ENCODE data around the gene S100PBP.
A peak's percentile ranks its signal among the peaks of the same experiment; 100 is the strongest.

The S100PBP gene

DNA sequence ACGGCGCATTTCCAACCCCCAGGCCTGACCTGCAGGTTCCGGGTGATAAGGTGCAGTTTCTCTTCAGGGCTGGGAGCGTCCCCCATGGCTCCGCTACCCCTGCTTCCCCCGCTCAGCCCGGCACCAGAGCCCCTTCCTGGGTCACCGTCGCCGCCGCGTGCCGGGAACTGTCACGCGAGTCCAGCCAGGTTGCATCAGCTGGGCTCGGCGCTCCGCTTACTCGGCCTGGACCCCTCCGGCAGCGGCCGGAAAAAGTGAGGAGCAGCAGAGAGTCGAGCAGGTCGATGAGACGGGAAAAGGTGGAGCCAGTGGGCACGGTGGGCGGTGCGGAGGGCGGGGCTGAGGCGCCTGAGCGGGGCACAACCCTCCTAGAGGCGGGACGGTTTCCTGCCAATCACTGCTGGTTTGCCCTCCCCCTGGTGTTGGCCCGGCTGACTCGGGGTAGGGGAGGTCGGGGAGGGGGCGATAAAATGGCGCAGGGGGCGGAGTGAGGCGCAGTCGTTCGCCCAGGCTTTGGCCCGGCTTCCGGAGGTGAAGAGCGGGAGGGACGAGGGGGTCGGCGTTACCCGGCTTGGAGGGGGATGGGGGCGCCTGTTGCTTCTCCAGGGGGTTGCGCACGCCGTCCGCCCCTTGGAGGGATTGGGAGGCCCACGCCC lies at the start of gene S100PBP, which contains the start of gene YARS1:
Gene S100PBP, plus strand, starts transcription at position 495 of the 656 bp plus-strand sequence. CDS start 8,447 bp downstream, outside the sequence.
Gene YARS1, minus strand, starts transcription at position 200 of the 656 bp plus-strand sequence. Its CDS starts 114 bp downstream, at position 86.
- TF ChIP-seq, protein P1, sequence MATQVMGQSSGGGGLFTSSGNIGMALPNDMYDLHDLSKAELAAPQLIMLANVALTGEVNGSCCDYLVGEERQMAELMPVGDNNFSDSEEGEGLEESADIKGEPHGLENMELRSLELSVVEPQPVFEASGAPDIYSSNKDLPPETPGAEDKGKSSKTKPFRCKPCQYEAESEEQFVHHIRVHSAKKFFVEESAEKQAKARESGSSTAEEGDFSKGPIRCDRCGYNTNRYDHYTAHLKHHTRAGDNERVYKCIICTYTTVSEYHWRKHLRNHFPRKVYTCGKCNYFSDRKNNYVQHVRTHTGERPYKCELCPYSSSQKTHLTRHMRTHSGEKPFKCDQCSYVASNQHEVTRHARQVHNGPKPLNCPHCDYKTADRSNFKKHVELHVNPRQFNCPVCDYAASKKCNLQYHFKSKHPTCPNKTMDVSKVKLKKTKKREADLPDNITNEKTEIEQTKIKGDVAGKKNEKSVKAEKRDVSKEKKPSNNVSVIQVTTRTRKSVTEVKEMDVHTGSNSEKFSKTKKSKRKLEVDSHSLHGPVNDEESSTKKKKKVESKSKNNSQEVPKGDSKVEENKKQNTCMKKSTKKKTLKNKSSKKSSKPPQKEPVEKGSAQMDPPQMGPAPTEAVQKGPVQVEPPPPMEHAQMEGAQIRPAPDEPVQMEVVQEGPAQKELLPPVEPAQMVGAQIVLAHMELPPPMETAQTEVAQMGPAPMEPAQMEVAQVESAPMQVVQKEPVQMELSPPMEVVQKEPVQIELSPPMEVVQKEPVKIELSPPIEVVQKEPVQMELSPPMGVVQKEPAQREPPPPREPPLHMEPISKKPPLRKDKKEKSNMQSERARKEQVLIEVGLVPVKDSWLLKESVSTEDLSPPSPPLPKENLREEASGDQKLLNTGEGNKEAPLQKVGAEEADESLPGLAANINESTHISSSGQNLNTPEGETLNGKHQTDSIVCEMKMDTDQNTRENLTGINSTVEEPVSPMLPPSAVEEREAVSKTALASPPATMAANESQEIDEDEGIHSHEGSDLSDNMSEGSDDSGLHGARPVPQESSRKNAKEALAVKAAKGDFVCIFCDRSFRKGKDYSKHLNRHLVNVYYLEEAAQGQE (IDR thresholded peaks at IDR 0.05; ENCODE audit: low read depth) = peak; percentile 35; the same call in 1 of the 2 replicates
- peak; percentile 50 for TF ChIP-seq NFIC (IDR thresholded peaks at IDR 0.05)
- TF ChIP-seq ZBTB7A (IDR thresholded peaks at IDR 0.05; ENCODE audit: low read depth) = peak; percentile 93
- TF ChIP-seq, protein P2, sequence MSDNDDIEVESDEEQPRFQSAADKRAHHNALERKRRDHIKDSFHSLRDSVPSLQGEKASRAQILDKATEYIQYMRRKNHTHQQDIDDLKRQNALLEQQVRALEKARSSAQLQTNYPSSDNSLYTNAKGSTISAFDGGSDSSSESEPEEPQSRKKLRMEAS (IDR thresholded peaks at IDR 0.05) = peak; percentile 100
- no peak for TF ChIP-seq RAD21 (IDR thresholded peaks at IDR 0.05; ENCODE audit: low read depth)
- TF ChIP-seq CEBPB (IDR thresholded peaks at IDR 0.05) = peak; percentile 94
- TF ChIP-seq EGR1 (IDR thresholded peaks at IDR 0.05) = 0 out of 2 replicates have a peak, but pooled peaks have one; percentile 18
- TF ChIP-seq TCF12 (IDR thresholded peaks at IDR 0.05; ENCODE audit: low read depth) = peak; percentile 90
- TF ChIP-seq CREB1 (IDR thresholded peaks at IDR 0.05; ENCODE audit: low read depth) = peak; percentile 53; the same call in 1 of the 2 replicates
- TF ChIP-seq TAF1 (IDR thresholded peaks at IDR 0.05; ENCODE audit: low read depth) = peak; percentile 93
- TF ChIP-seq TEAD4 (IDR thresholded peaks at IDR 0.05) = peak; percentile 64
- peak; percentile 86 for TF ChIP-seq YY1 (IDR thresholded peaks at IDR 0.05; ENCODE audit: low read depth)
- peak; percentile 71; the same call in 1 of the 2 replicates for TF ChIP-seq EP300 (IDR thresholded peaks at IDR 0.05; ENCODE audit: borderline replicate concordance)
- TF ChIP-seq FOXM1 (IDR thresholded peaks at IDR 0.05; ENCODE audit: borderline replicate concordance, low read depth) = 0 out of 2 replicates have a peak, but pooled peaks have one; percentile 45
- TF ChIP-seq, protein P3, sequence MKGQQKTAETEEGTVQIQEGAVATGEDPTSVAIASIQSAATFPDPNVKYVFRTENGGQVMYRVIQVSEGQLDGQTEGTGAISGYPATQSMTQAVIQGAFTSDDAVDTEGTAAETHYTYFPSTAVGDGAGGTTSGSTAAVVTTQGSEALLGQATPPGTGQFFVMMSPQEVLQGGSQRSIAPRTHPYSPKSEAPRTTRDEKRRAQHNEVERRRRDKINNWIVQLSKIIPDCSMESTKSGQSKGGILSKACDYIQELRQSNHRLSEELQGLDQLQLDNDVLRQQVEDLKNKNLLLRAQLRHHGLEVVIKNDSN (IDR thresholded peaks at IDR 0.05) = peak; percentile 62

DNA sequence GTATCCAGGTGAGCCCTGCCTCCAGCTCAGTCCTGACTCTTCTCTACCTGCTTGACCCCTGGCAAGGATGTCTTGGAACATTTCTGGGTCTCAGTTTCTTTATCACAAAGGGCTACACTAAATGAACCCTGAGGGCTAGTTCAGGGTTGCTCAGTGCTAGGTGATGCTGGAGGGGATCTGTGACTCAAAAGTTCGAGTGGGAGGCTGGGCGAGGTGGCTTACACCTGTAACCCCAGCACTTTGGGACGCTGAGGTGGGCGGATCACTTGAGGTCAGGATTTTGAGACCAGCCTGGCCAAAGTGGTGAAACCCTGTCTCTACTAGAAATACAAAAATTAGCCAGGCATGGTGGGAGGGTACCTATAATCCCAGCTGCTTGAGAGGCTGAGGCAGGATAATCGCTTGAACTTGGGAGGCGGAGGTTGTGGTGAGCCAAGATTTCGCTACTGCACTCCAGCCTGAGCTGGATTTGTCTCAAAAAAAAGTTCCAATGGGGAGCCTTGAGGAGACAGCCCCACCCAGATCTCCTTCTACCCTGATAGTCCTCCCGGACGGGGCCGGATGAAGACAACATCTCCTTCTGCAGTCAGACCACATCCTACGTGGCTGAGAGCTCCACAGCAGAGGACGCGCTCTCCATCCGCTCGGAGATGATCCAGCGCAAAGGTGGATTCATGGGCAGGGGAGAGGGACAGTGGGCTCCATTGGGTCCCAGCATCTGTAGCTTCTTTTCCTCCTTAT lies 49.2 kb upstream of the S100PBP start:
- TF ChIP-seq TEAD4 (IDR thresholded peaks at IDR 0.05) (no peak), TCF12 (IDR thresholded peaks at IDR 0.05; ENCODE audit: low read depth) (no peak), EGR1 (IDR thresholded peaks at IDR 0.05) (no peak), ZBTB7A (IDR thresholded peaks at IDR 0.05; ENCODE audit: low read depth) (no peak), FOXM1 (IDR thresholded peaks at IDR 0.05; ENCODE audit: borderline replicate concordance, low read depth) (no peak), NFIC (IDR thresholded peaks at IDR 0.05) (no peak), RAD21 (IDR thresholded peaks at IDR 0.05; ENCODE audit: low read depth) (no peak), EP300 (IDR thresholded peaks at IDR 0.05; ENCODE audit: borderline replicate concordance) (no peak)
- TF ChIP-seq, protein P2 (IDR thresholded peaks at IDR 0.05) = no peak
- TF ChIP-seq, protein P3 (IDR thresholded peaks at IDR 0.05) = no peak

DNA sequence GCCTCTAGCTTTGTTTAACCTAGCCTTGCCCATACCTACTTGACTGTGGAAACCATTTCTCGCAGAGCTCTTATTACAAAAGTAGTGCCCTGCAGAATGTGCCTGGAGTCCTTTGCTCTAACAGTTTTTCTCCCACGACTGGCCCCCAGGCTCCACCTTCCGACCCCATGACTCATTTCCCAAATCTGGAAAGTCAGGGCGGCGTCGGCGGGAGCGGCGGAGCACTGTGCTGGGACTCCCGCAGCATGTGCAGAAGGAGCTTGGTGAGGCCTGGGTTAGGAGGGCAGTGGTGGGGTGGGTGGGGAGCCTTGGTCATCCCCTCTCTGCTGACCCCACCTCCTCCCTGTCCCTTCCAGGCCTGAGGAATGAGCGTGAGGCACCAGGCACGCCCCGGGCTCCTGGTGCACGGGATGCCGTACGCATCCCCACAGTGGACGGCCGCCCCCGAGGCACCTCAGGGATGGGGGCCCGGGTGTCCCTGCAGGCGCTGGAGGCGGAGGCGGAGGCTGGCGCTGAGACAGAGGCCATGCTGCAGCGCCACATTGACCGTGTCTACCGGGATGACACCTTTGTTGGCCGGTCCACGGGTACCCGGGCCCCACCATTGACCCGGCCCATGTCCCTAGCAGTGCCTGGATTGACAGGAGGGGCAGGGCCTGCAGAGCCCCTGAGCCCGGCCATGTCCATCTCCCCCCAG lies 47.8 kb upstream of the S100PBP start:
- TF ChIP-seq, protein P3 (IDR thresholded peaks at IDR 0.05) = no peak
- TF ChIP-seq TCF12 (IDR thresholded peaks at IDR 0.05; ENCODE audit: low read depth) (0 out of 2 replicates have a peak, but pooled peaks have one; percentile 38), CREB1 (IDR thresholded peaks at IDR 0.05; ENCODE audit: low read depth) (no peak), RAD21 (IDR thresholded peaks at IDR 0.05; ENCODE audit: low read depth) (0 out of 2 replicates have a peak, but pooled peaks have one; percentile 1), YY1 (IDR thresholded peaks at IDR 0.05; ENCODE audit: low read depth) (no peak)
- TF ChIP-seq, protein P2 (IDR thresholded peaks at IDR 0.05) = peak; percentile 72

DNA sequence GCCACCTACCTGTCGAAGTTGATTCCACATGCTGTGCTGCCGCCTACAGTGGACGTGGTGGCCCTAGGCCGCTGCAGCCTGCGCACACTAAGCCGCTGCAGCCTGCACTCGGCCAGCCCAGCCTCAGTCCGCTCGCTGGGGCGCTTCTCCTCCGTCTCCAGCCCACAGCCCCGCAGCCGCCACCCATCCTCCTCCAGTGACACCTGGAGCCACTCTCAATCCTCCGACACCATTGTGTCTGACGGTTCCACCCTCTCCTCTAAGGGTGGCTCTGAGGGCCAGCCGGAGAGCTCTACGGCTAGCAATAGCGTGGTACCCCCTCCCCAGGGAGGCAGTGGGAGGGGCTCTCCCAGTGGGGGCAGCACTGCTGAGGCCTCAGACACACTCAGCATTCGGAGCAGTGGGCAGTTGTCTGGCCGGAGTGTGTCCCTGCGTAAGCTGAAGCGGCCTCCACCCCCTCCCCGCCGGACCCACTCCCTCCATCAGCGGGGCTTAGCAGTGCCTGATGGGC lies 47.2 kb upstream of the S100PBP start:
- no peak for TF ChIP-seq NFIC (IDR thresholded peaks at IDR 0.05)
- TF ChIP-seq TCF12 (IDR thresholded peaks at IDR 0.05; ENCODE audit: low read depth) = no peak
- no peak for TF ChIP-seq CEBPB (IDR thresholded peaks at IDR 0.05)
- no peak for TF ChIP-seq EGR1 (IDR thresholded peaks at IDR 0.05)
- TF ChIP-seq, protein P1 (IDR thresholded peaks at IDR 0.05; ENCODE audit: low read depth) = no peak
- TF ChIP-seq EP300 (IDR thresholded peaks at IDR 0.05; ENCODE audit: borderline replicate concordance) = no peak
- TF ChIP-seq TEAD4 (IDR thresholded peaks at IDR 0.05) = no peak
- TF ChIP-seq, protein P3 (IDR thresholded peaks at IDR 0.05) = no peak
- TF ChIP-seq YY1 (IDR thresholded peaks at IDR 0.05; ENCODE audit: low read depth) = no peak
- TF ChIP-seq TAF1 (IDR thresholded peaks at IDR 0.05; ENCODE audit: low read depth) = no peak
- no peak for TF ChIP-seq FOXM1 (IDR thresholded peaks at IDR 0.05; ENCODE audit: borderline replicate concordance, low read depth)
- no peak for TF ChIP-seq RAD21 (IDR thresholded peaks at IDR 0.05; ENCODE audit: low read depth)
- TF ChIP-seq, protein P2 (IDR thresholded peaks at IDR 0.05) = no peak
- TF ChIP-seq CREB1 (IDR thresholded peaks at IDR 0.05; ENCODE audit: low read depth) = no peak
- TF ChIP-seq ZBTB7A (IDR thresholded peaks at IDR 0.05; ENCODE audit: low read depth) = no peak

Measured in Ishikawa (cell line).